Common myeloid progenitor, CD34-positive (primary cell): ENCODE measurements around the gene ABAT.
"Not testable (repeated sequence)": the region's sequence is repeated elsewhere in the genome, so short reads cannot be mapped to it uniquely, and the experiment has no call there.

Source experiments
- CTCF ChIA-PET: fragments of 350-600 bp; sonication (Branson Sonifier 250); formaldehyde crosslinking; loops from one replicate; lab custom pipeline; 2021; ENCODE audit warnings: antibody characterized with exemption; lab: Charles Lee
- POLR2A ChIA-PET: fragments of 350-600 bp; sonication (Branson Sonifier 250); formaldehyde crosslinking; loops from one replicate; lab custom pipeline; 2021; ENCODE audit warnings: antibody characterized with exemption; lab: Charles Lee
- DNase-seq, 3 donors: peaks; one replicate each; pipeline versions ENCODE4 v3.0.0 to v3.0.0-alpha.2; 2013
- H3K27ac ChIP-seq, 2 experiments: 1 replicate in 1 of 2; 2 replicates in 1 of 2; pipeline ENCODE4 v1.7.0; 2013; ENCODE audit warnings: inconsistent platforms in 2 of 2, low read length in 2 of 2, mild to moderate bottlenecking in 2 of 2, low read depth in 1 of 2, moderate library complexity in 1 of 2; ENCODE audit not compliant: severe bottlenecking in 2 of 2, insufficient read depth in 1 of 2, poor library complexity in 1 of 2
- H3K27me3 ChIP-seq, 5 experiments: replicated peaks in 2 of 5; 1 replicate in 3 of 5; 2 replicates in 2 of 5; pipeline versions ENCODE4 v1.6.1 to v1.7.0; 2013; ENCODE audit warnings: low read length in 4 of 5, mild to moderate bottlenecking in 2 of 5, moderate library complexity in 2 of 5, inconsistent platforms in 1 of 5; ENCODE audit not compliant: insufficient read depth in 5 of 5, control insufficient read depth in 4 of 5
- H3K36me3 ChIP-seq, 4 experiments: 1 replicate in 2 of 4; 2 replicates in 2 of 4; pipeline versions ENCODE4 v1.6.1 to v1.7.0; 2013; ENCODE audit warnings: low read length in 3 of 4, control low read depth in 1 of 4, mild to moderate bottlenecking in 1 of 4; ENCODE audit not compliant: control insufficient read depth in 4 of 4, insufficient read depth in 4 of 4
- H3K4me1 ChIP-seq, 4 experiments: 1 replicate in 3 of 4; 2 replicates in 1 of 4; pipeline versions ENCODE4 v1.6.1 to v1.7.1; 2013; ENCODE audit warnings: low read length in 3 of 4, mild to moderate bottlenecking in 3 of 4, control low read depth in 1 of 4, inconsistent platforms in 1 of 4, moderate library complexity in 1 of 4; ENCODE audit not compliant: control insufficient read depth in 4 of 4, insufficient read depth in 4 of 4; ENCODE audit errors: control extremely low read depth in 1 of 4
- H3K4me3 ChIP-seq, 7 experiments: 1 replicate in 4 of 7; 2 replicates in 3 of 7; pipeline versions ENCODE4 v1.5.1 to v1.7.0; 2013; ENCODE audit warnings: mild to moderate bottlenecking in 7 of 7, low read length in 6 of 7, moderate library complexity in 6 of 7, inconsistent platforms in 2 of 7, low read depth in 2 of 7, control low read depth in 1 of 7; ENCODE audit not compliant: insufficient read depth in 4 of 7, control insufficient read depth in 1 of 7; ENCODE audit errors: extremely low read depth in 1 of 7
- H3K9me3 ChIP-seq, 5 experiments: 1 replicate in 4 of 5; 2 replicates in 1 of 5; pipeline versions ENCODE4 v1.6.1 to v1.7.1; 2013; ENCODE audit warnings: low read length in 4 of 5, mild to moderate bottlenecking in 2 of 5, inconsistent platforms in 1 of 5, low read depth in 1 of 5, moderate library complexity in 1 of 5; ENCODE audit not compliant: control insufficient read depth in 4 of 5, insufficient read depth in 2 of 5; ENCODE audit errors: control extremely low read depth in 1 of 5
- WGBS: methylation state at CpG from one replicate; pipeline ENCODE4 v1.1.5; 2013; ENCODE audit not compliant: insufficient coverage; 5-methylcytosine and 5-hydroxymethylcytosine counted together

Gene ABAT

GRCh38 chr16:8739989-8740704 is 65.7 kb downstream of the ABAT start:
- WGBS = 96% methylated on average over 11 of the region's 13 CpGs
- CTCF ChIA-PET = no interaction called here
- POLR2A ChIA-PET = no interaction called here
- H3K4me1 ChIP-seq = no peaks in the 10 kb centered on the region
- H3K4me3 ChIP-seq = no peak overlapping the region
- H3K36me3 ChIP-seq = no peaks in the 10 kb centered on the region
- H3K9me3 ChIP-seq = peaks cover 0 to 1% (median 0%) of the 10 kb centered on the region in 5 experiments
- DNase-seq = no peak
- H3K27me3 ChIP-seq = no peaks in the 10 kb centered on the region
- H3K27ac ChIP-seq = no peak overlapping the region

- CTCF ChIA-PET = no interaction called here
- WGBS = 100% methylated on average over 5 of the region's 6 CpGs
- DNase-seq = no peak
These were observed 66.4 kb downstream of the ABAT start for GRCh38 chr16:8740775-8741355.

GRCh38 chr16:8741636-8742035 is 67.2 kb downstream of the ABAT start:
- no CpG with 5 or more reads among the region's 2 CpGs for WGBS
- CTCF ChIA-PET = no interaction called here
- H3K36me3 ChIP-seq = peaks cover 0 to under 1% (median 0%) of the 10 kb centered on the region in 4 experiments
- H3K27ac ChIP-seq = no peak overlapping the region
- no peaks in the 10 kb centered on the region for H3K4me1 ChIP-seq
- peaks cover 0 to 1% (median 0%) of the 10 kb centered on the region in 5 experiments for H3K9me3 ChIP-seq
- DNase-seq = no peak
- POLR2A ChIA-PET = no interaction called here
- H3K4me3 ChIP-seq = no peak overlapping the region
- no peaks in the 10 kb centered on the region for H3K27me3 ChIP-seq

More at GRCh38 chr16:8740775-8741355, 66.4 kb downstream of the ABAT start:
- H3K4me1 ChIP-seq = no peaks in the 10 kb centered on the region
- peaks cover 0 to 1% (median 0%) of the 10 kb centered on the region in 5 experiments for H3K9me3 ChIP-seq
- POLR2A ChIA-PET = no interaction called here
- H3K27ac ChIP-seq = no peak overlapping the region
- no peaks in the 10 kb centered on the region for H3K27me3 ChIP-seq
- no peak overlapping the region for H3K4me3 ChIP-seq
- no peaks in the 10 kb centered on the region for H3K36me3 ChIP-seq

GRCh38 chr16:8742068-8742467 is 67.7 kb downstream of the ABAT start:
- peaks cover 0 to 3% (median 0%) of the 10 kb centered on the region in 4 experiments for H3K36me3 ChIP-seq
- H3K27ac ChIP-seq = no peak overlapping the region
- no peaks in the 10 kb centered on the region for H3K4me1 ChIP-seq
- ChIA-PET POLR2A (no interaction called here), CTCF (no interaction called here)
- peaks cover 0 to 1% (median 0%) of the 10 kb centered on the region in 5 experiments for H3K9me3 ChIP-seq
- H3K4me3 ChIP-seq = no peak overlapping the region
- no peak for DNase-seq
- H3K27me3 ChIP-seq = no peaks in the 10 kb centered on the region
- WGBS = 96% methylated on average over 6 of the region's 8 CpGs

- peak in 1 of 3 donors; percentile 2 for DNase-seq
- POLR2A ChIA-PET, H3K27me3 ChIP-seq, H3K4me3 ChIP-seq, CTCF ChIA-PET, H3K36me3 ChIP-seq, H3K27ac ChIP-seq, H3K4me1 ChIP-seq, H3K9me3 ChIP-seq: not testable (repeated sequence)
- 100% methylated on average over 3 of the region's 9 CpGs for WGBS
These were observed 74.5 kb downstream of the ABAT start for GRCh38 chr16:8748944-8749343.

- Histone ChIP-seq H3K27me3 (no peaks in the 10 kb centered on the region), H3K4me1 (no peaks in the 10 kb centered on the region), H3K9me3 (no peaks in the 10 kb centered on the region), H3K27ac (no peak overlapping the region), H3K36me3 (peaks cover 0 to 6% (median 1%) of the 10 kb centered on the region in 4 experiments), H3K4me3 (no peak overlapping the region)
- WGBS = 84% methylated on average over 9 of the region's 14 CpGs
- DNase-seq = no peak
- CTCF ChIA-PET = no interaction called here
- POLR2A ChIA-PET = no interaction called here
These were observed 77.3 kb downstream of the ABAT start for GRCh38 chr16:8751481-8752311.
